Ovary (tissue), 9 donors: ENCODE data around the gene TSPO. TPM values are rescaled to one million over a fixed set of nuclear protein-coding genes. Genes with fewer than 3 reads are reported as not detected.

Source experiments
- DNase-seq, 5 donors: peaks; one replicate each; pipeline ENCODE4 v3.0.0-alpha.2; 2019 to 2020
- H3K27ac ChIP-seq, 2 donors: fragments of 200-600 bp; one replicate each; pipeline versions ENCODE4 v1.5.1 to v1.8.0; 2019 to 2022
- H3K27me3 ChIP-seq: fragments of 200-600 bp; one replicate; pipeline ENCODE4 v1.8.0; 2022
- H3K36me3 ChIP-seq: fragments of 200-600 bp; sonication (generic); one replicate; pipeline ENCODE4 v1.5.1; 2019
- H3K4me1 ChIP-seq: one replicate; pipeline ENCODE4 v1.8.1; 2013; ENCODE audit warnings: mild to moderate bottlenecking, moderate library complexity; ENCODE audit not compliant: insufficient read depth
- H3K4me3 ChIP-seq: fragments of 200-600 bp; sonication (generic); one replicate; pipeline ENCODE4 v1.5.1; 2017
- H3K9me3 ChIP-seq, 2 donors: fragments of 200-600 bp in 1 of 2; sonication (generic) in 1 of 2; one replicate each; pipeline versions ENCODE4 v1.5.1 to v1.8.1; 2013 to 2019; ENCODE audit warnings: mild to moderate bottlenecking in 1 of 2, moderate library complexity in 1 of 2
- CTCF ChIP-seq, 3 donors: fragments of 450-650 bp in 2 of 3; fragments of 200-600 bp in 1 of 3; IDR thresholded peaks; one replicate each; pipeline versions ENCODE4 v1.5.1 to v1.8.0; 2016 to 2022; ENCODE audit warnings: antibody characterized with exemption in 3 of 3, mild to moderate bottlenecking in 1 of 3
- EP300 ChIP-seq: sonication (generic); formaldehyde crosslinking; IDR thresholded peaks from one replicate; pipeline ENCODE4 v1.6.1; 2017; ENCODE audit warnings: antibody characterized with exemption
- POLR2A ChIP-seq: fragments of 450-650 bp; IDR thresholded peaks from one replicate; pipeline ENCODE4 v1.6.1; 2017; ENCODE audit warnings: antibody characterized with exemption, mild to moderate bottlenecking, moderate library complexity
- WGBS, 3 donors: extraction: QIAGEN DNeasy Blood & Tissue Kit in 1 of 3; methylation state at CpG; one replicate each; pipeline versions ENCODE4 v1.1.5 to v1.1.7; 2013 to 2017; 5-methylcytosine and 5-hydroxymethylcytosine counted together
- intact Hi-C, 4 donors: fragments of 100-400 bp; cut with DNase I; formaldehyde crosslinking; loops; one replicate each; pipeline versions ENCODE4 v1.11.0 to v1.15.1; 2022 to 2023
- polyA plus RNA-seq, 2 donors: library from polyadenylated mRNA; stranded (reverse); fragments of 200-250 nt in 1 of 2; fragments of 350-450 nt in 1 of 2; fragmentation: Illumina TruSeq in 1 of 2; extraction: RNeasy Lipid Tissue Mini Kit (QIAGEN cat#74804) in 1 of 2; gene quantifications; one replicate each; pipeline ENCODE4 v1.2.3, GENCODE V29; 2013 to 2014
- total RNA-seq, 7 donors: library from RNA; depleted of rRNA in 2 of 7; stranded (reverse); fragments of >200 nt in 2 of 7; fragmentation: NEBNext Ultra II Directional in 3 of 7; extraction: Animal tissue kit (Norgen Biotek cat#: 25700) in 3 of 7; gene quantifications; one replicate each; pipeline versions ENCODE4 v1.1.0 to v1.2.4, GENCODE V29; 2016 to 2023
- donor health status: DM: no; HTN: no; CAD: no; lungs with moderate emphysema.
- donor health status: DM: no; HTN: no; CAD: no.
- donor health status: Bipolar disorder and iron deficiency.
- donor health status: DM: yes; HTN: yes; CAD: no.
- donor health status: DM: no; HTN: no; CAD: no.
- donor health status: DM: yes; HTN: yes; CAD: no.

The TSPO gene
- total and polyA plus RNA-seq, 9 donors = 1.3 to 263 (median 79.1) TPM

GRCh38 chr22:43129426-43130425 is 21.6 kb upstream of the TSPO start:
- WGBS, 3 donors = 41 to 58% (median 53%) methylated on average over 16 of the region's 16 CpGs
- TF ChIP-seq POLR2A (no peak), EP300 (no peak), CTCF (IDR thresholded peaks at IDR 0.05) (no peak)

GRCh38 chr22:43131773-43132501 is 19.4 kb upstream of the TSPO start:
- no peak for TF ChIP-seq EP300
- no peak for TF ChIP-seq POLR2A
- TF ChIP-seq CTCF (IDR thresholded peaks at IDR 0.05) = no peak
- Histone ChIP-seq H3K4me1 (no peaks in the 10 kb centered on the region), H3K27me3 (no peaks in the 10 kb centered on the region), H3K36me3 (no peaks in the 10 kb centered on the region), H3K4me3 (no peak overlapping the region), H3K27ac (no peak overlapping the region), H3K9me3 (no peaks in the 10 kb centered on the region)
- no peak for DNase-seq
- intact Hi-C loops = no loop called here
- 74 to 90% (median 80%) methylated on average over 17 of the region's 17 CpGs for WGBS, 3 donors

More at GRCh38 chr22:43129426-43130425, 21.6 kb upstream of the TSPO start:
- DNase-seq = no peak
- Histone ChIP-seq H3K27me3 (no peaks in the 10 kb centered on the region), H3K4me1 (no peaks in the 10 kb centered on the region), H3K9me3 (no peaks in the 10 kb centered on the region), H3K36me3 (no peaks in the 10 kb centered on the region), H3K4me3 (no peak overlapping the region), H3K27ac (no peak overlapping the region)
- intact Hi-C loops = no loop called here

GRCh38 chr22:43133401-43133800 is 18.0 kb upstream of the TSPO start:
- Histone ChIP-seq H3K9me3 (no peaks in the 10 kb centered on the region), H3K27ac (no peak overlapping the region), H3K27me3 (no peaks in the 10 kb centered on the region), H3K36me3 (no peaks in the 10 kb centered on the region), H3K4me3 (no peak overlapping the region), H3K4me1 (no peaks in the 10 kb centered on the region)
- TF ChIP-seq EP300 = no peak
- no peak for TF ChIP-seq POLR2A
- no peak for TF ChIP-seq CTCF (IDR thresholded peaks at IDR 0.05)
- intact Hi-C loops = no loop called here
- WGBS, 3 donors = 83 to 89% (median 89%) methylated on average over 9 of the region's 9 CpGs
- no peak for DNase-seq

- TF ChIP-seq CTCF (IDR thresholded peaks at IDR 0.05) = no peak
- TF ChIP-seq EP300 = no peak
- DNase-seq = no peak
- Histone ChIP-seq H3K4me1 (no peaks in the 10 kb centered on the region), H3K27me3 (no peaks in the 10 kb centered on the region), H3K36me3 (no peaks in the 10 kb centered on the region), H3K9me3 (no peaks in the 10 kb centered on the region), H3K27ac (no peak overlapping the region), H3K4me3 (no peak overlapping the region)
- WGBS, 3 donors = 93 to 99% (median 96%) methylated on average over 4 of the region's 4 CpGs
- intact Hi-C loops = no loop called here
Measured at GRCh38 chr22:43134553-43134952, 16.8 kb upstream of the TSPO start.
